Right atrium auricular region (tissue), 2 donors: ENCODE data around the gene REEP1. TPM values are rescaled to one million over a fixed set of nuclear protein-coding genes. Genes with fewer than 3 reads are reported as not detected.
"Not testable (repeated sequence)": the region's sequence is repeated elsewhere in the genome, so short reads cannot be mapped to it uniquely, and the experiment has no call there.

Experiments
- DNase-seq: peaks from one replicate; pipeline ENCODE4 v3.0.0-alpha.2; 2019; ENCODE audit warnings: low spot score
- H3K27ac ChIP-seq, 2 donors: fragments of 200-600 bp; sonication (generic); 1 replicate in 1 of 2; 2 replicates in 1 of 2; pipeline ENCODE4 v1.5.1; 2016 to 2019
- H3K27me3 ChIP-seq, 2 donors: fragments of 200-600 bp; sonication (generic); one replicate each; pipeline versions ENCODE4 v1.5.1 to v1.6.0; 2017 to 2019
- H3K36me3 ChIP-seq: fragments of 200-600 bp; sonication (generic); one replicate; pipeline ENCODE4 v1.5.1; 2016
- H3K4me1 ChIP-seq, 2 donors: fragments of 200-600 bp; sonication (generic); one replicate each; pipeline versions ENCODE4 v1.5.1 to v1.6.0; 2017 to 2019
- H3K4me3 ChIP-seq, 2 donors: fragments of 200-600 bp; sonication (generic); 1 replicate in 1 of 2; 2 replicates in 1 of 2; pipeline ENCODE4 v1.5.1; 2017 to 2019; ENCODE audit warnings: mild to moderate bottlenecking in 1 of 2, moderate library complexity in 1 of 2
- H3K9me3 ChIP-seq, 2 donors: fragments of 200-600 bp; sonication (generic); one replicate each; pipeline ENCODE4 v1.5.1; 2019
- total RNA-seq, 2 donors: library from RNA; depleted of rRNA; stranded (reverse); fragments of >200 nt; gene quantifications; one replicate each; pipeline ENCODE4 v1.1.0, GENCODE V29; 2016
- TF ChIP-seq, protein P1 (sequence below), 2 donors: fragments of 200-600 bp; sonication (generic); IDR thresholded peaks; one replicate each; pipeline ENCODE4 v1.5.1; 2019; ENCODE audit warnings: antibody characterized with exemption in 2 of 2

REEP1 gene
- total RNA-seq, 2 donors from 2014 or later = 29.4 to 34.2 TPM

DNA sequence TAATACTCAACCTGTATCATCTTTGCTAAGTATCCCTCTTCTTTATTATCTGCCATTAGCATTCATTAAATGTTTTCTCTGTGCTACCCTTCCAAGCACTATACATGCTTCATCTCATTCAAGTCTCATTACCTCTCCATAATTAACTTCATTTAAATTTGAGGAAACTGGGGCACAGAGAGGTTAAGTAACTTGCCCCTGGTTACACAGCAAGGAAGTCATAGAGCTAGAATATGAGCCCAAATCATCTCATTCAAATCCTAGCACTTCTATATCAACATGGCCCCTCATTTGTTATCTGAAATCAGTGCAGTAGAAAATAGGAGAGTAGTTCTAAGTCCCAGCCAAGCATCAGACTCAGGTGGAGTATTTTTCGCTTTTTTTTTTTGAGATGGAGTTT lies 133.8 kb downstream of the REEP1 start:
- H3K36me3 ChIP-seq = peaks cover 27% of the 10 kb centered on the region
- H3K27me3 ChIP-seq = no peaks in the 10 kb centered on the region
- H3K9me3 ChIP-seq = no peaks in the 10 kb centered on the region
- no peak overlapping the region for H3K4me3 ChIP-seq
- H3K27ac ChIP-seq = no peak overlapping the region
- TF ChIP-seq, protein P1, sequence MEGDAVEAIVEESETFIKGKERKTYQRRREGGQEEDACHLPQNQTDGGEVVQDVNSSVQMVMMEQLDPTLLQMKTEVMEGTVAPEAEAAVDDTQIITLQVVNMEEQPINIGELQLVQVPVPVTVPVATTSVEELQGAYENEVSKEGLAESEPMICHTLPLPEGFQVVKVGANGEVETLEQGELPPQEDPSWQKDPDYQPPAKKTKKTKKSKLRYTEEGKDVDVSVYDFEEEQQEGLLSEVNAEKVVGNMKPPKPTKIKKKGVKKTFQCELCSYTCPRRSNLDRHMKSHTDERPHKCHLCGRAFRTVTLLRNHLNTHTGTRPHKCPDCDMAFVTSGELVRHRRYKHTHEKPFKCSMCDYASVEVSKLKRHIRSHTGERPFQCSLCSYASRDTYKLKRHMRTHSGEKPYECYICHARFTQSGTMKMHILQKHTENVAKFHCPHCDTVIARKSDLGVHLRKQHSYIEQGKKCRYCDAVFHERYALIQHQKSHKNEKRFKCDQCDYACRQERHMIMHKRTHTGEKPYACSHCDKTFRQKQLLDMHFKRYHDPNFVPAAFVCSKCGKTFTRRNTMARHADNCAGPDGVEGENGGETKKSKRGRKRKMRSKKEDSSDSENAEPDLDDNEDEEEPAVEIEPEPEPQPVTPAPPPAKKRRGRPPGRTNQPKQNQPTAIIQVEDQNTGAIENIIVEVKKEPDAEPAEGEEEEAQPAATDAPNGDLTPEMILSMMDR (IDR thresholded peaks at IDR 0.05) = no peak
- DNase-seq = no peak
- H3K4me1 ChIP-seq = peaks cover 0 to 37% of the 10 kb centered on the region in 2 donors

DNA sequence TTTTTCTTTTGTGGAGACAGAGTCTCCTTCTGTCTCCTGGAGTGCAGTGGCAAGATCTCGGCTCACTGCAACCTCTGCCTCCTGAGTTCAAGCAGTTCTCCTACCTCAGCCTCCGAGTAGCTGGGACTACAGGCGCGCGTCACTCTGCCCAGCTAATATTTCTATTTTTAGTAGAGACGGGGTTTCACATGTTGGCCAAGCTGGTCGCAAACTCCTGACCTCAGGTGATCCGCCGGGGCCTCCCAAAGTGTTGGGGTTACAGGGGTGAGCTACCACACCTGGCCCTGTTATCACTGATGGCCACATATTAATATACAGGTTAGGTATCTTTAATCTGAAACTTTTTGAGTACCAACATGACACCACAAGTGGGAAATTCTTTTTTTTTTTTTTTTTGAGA lies 134.7 kb downstream of the REEP1 start:
- no peak for DNase-seq
- Histone ChIP-seq H3K4me1 (peaks cover 0 to 37% of the 10 kb centered on the region in 2 donors), H3K9me3 (no peaks in the 10 kb centered on the region), H3K4me3 (no peak overlapping the region), H3K27me3 (no peaks in the 10 kb centered on the region), H3K27ac (peak overlapping the region; percentile 36 to 46), H3K36me3 (peaks cover 18% of the 10 kb centered on the region)
- TF ChIP-seq, protein P1 (IDR thresholded peaks at IDR 0.05) = no peak

DNA sequence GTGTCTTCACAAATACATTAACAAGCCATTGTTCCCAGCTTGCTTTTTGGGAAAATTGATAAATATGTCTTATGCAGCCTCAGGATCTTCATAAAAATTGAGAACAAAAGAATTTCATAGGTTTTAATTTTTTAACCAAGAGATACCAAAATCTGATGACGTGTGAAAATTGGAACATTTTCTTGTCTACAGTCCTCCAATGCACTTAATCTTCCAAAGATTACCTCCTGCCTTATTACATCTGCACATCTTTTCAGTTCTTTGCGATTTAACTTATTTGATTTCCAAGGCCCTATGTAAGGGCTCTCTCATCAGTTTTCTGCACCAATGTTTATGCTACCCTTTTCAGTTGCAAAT lies 135.1 kb downstream of the REEP1 start:
- Histone ChIP-seq H3K4me1 (peaks cover 0 to 37% of the 10 kb centered on the region in 2 donors), H3K36me3 (peaks cover 14% of the 10 kb centered on the region), H3K9me3 (no peaks in the 10 kb centered on the region), H3K27me3 (no peaks in the 10 kb centered on the region), H3K4me3 (no peak overlapping the region), H3K27ac (peak overlapping the region; percentile 36 to 46)
- TF ChIP-seq, protein P1 (IDR thresholded peaks at IDR 0.05) = no peak
- DNase-seq = no peak

DNA sequence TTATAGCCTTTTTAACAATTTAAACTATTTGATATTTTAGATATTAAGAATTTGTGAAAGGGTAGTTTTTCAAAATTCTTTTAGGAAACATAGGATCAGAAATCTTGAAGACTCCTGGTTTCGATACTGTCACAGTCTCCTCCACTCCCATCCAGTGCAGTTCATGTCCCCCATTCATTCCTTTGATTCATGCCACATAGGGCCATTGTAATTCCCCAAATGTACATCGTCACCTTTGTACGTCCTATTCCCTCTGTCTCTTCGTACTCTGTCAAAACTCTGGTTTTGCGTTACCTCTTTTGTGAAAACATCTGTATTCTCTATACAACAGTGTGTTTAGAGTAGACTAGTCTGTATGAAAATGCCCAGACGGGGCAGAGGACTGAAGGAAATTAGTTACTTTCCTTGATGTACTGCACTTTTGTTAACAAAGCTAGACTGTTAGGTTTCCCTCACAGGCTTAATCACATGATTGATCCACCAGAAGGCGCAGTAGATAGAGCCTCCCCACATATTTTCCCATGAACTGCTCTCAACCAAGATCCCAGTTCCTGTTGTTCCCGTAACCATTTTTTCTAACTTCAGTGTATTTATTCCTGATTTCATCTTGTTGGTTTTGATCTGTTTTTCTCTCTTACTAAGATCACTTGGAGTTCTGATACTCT lies 135.6 kb downstream of the REEP1 start:
- H3K27ac ChIP-seq = peak overlapping the region; percentile 36 to 46
- no peaks in the 10 kb centered on the region for H3K9me3 ChIP-seq
- H3K27me3 ChIP-seq = no peaks in the 10 kb centered on the region
- peaks cover 0 to 38% of the 10 kb centered on the region in 2 donors for H3K4me1 ChIP-seq
- H3K36me3 ChIP-seq = peaks cover 9% of the 10 kb centered on the region
- H3K4me3 ChIP-seq = no peak overlapping the region
- TF ChIP-seq, protein P1 (IDR thresholded peaks at IDR 0.05) = no peak
- no peak for DNase-seq

DNA sequence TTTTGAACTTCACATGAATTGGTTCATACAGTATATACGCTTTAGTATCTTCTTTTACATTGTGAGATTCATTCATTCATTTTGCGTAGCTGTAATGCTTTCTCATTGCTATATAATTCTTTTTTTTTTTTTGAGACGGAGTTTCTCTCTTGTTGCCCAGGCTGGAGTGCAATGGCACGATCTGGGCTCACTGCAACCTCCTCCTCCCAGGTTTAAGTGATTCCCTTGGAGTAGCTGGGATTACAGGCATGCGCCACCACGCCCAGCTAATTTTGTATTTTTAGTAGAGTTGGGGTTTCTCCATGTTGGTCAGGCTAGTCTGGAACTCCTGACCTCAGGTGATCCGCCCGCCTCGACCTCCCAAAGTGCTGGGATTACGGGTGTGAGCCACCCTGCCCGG lies 136.9 kb downstream of the REEP1 start:
- H3K27me3 ChIP-seq, H3K36me3 ChIP-seq, DNase-seq, H3K9me3 ChIP-seq: not testable (repeated sequence)
- peaks cover 0 to 49% of the 10 kb centered on the region in 2 donors for H3K4me1 ChIP-seq
- peak overlapping the region in 1 of 2 donors; percentile 87 for H3K27ac ChIP-seq
- H3K4me3 ChIP-seq = peak overlapping the region; percentile 81 to 82

DNA sequence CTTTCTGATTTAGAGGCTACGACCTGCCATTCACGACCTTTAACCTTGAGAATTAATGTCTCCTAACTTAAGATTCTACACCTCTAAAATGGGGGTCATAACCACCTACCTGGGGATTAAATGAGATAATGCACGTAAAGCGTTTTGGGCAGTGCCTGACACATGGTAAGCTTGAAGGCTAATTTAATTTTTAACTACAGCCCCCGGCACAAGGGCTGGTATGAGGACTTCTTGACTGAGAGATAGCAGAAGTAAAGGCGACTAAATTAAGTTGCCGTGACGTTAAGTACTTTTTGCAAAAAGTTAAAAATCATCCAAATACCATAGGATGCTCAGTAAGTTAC lies 137.6 kb downstream of the REEP1 start:
- peak overlapping the region; percentile 81 to 82 for H3K4me3 ChIP-seq
- no peaks in the 10 kb centered on the region for H3K9me3 ChIP-seq
- H3K27me3 ChIP-seq = no peaks in the 10 kb centered on the region
- H3K36me3 ChIP-seq = no peaks in the 10 kb centered on the region
- TF ChIP-seq, protein P1 (IDR thresholded peaks at IDR 0.05) = no peak
- DNase-seq = no peak
- peak overlapping the region; percentile 87 to 90 for H3K27ac ChIP-seq
- peaks cover 0 to 49% of the 10 kb centered on the region in 2 donors for H3K4me1 ChIP-seq
